Right lobe of liver (tissue), 6 donors: ENCODE data around the gene CNIH3. TPM values are rescaled to one million over a fixed set of nuclear protein-coding genes. Genes with fewer than 3 reads are reported as not detected.
A peak's percentile ranks its signal among the peaks of the same experiment; 100 is the strongest.

Experiments
- ATAC-seq, 4 donors: fragments of 200-7000 bp; cut with Tn5 transposase; one replicate each; pipeline ENCODE4 v1.9.1; 2020; ENCODE audit warnings: mild to moderate bottlenecking in 4 of 4, moderate library complexity in 4 of 4
- DNase-seq, 3 donors: peaks; one replicate each; pipeline ENCODE4 v3.0.0-alpha.2; 2020
- H3K27ac ChIP-seq, 3 donors: fragments of 200-600 bp; one replicate each; pipeline ENCODE4 v1.8.0; 2022
- H3K27me3 ChIP-seq, 2 donors: fragments of 200-600 bp; one replicate each; pipeline ENCODE4 v1.8.0; 2022
- H3K36me3 ChIP-seq, 4 donors: fragments of 200-600 bp; sonication (generic) in 1 of 4; one replicate each; pipeline versions ENCODE4 v1.5.1 to v1.8.0; 2017 to 2022; ENCODE audit warnings: control low read depth in 1 of 4
- H3K4me1 ChIP-seq, 4 donors: fragments of 200-600 bp; sonication (generic) in 1 of 4; one replicate each; pipeline versions ENCODE4 v1.5.1 to v1.8.0; 2017 to 2022; ENCODE audit warnings: control low read depth in 1 of 4
- H3K4me3 ChIP-seq, 3 donors: fragments of 200-600 bp; one replicate each; pipeline ENCODE4 v1.8.0; 2022
- H3K9me3 ChIP-seq, 4 donors: fragments of 200-600 bp; sonication (generic) in 1 of 4; one replicate each; pipeline versions ENCODE4 v1.5.1 to v1.8.0; 2017 to 2022; ENCODE audit warnings: control low read depth in 1 of 4
- POLR2A ChIP-seq: fragments of 450-650 bp; IDR thresholded peaks from one replicate; pipeline ENCODE4 v1.6.1; 2017; ENCODE audit warnings: antibody characterized with exemption, mild to moderate bottlenecking
- WGBS: methylation state at CpG from one replicate; pipeline ENCODE4 v1.1.6; 2018; ENCODE audit warnings: low coverage, low lambda C conversion rate; ENCODE audit not compliant: insufficient coverage; ENCODE audit errors: missing lambda C conversion rate; 5-methylcytosine and 5-hydroxymethylcytosine counted together
- intact Hi-C, 2 donors: fragments of 100-400 bp; cut with DNase I; formaldehyde crosslinking; loops; one replicate each; pipeline versions ENCODE4 v1.11.2 to v1.14.1; 2022
- total RNA-seq, 6 experiments: library from RNA; depleted of rRNA in 2 of 6; stranded (reverse); fragments of >200 nt in 2 of 6; fragmentation: NEBNext Ultra II Directional in 3 of 6; extraction: Animal tissue kit (Norgen Biotek cat#: 25700) in 3 of 6; gene quantifications; one replicate each; pipeline versions ENCODE4 v1.1.0 to v1.2.4, GENCODE V29; 2016 to 2023
- TF ChIP-seq, protein P1 (sequence below), 4 donors: fragments of 200-600 bp in 3 of 4; fragments of 450-650 bp in 1 of 4; IDR thresholded peaks; one replicate each; pipeline versions ENCODE4 v1.5.1 to v1.8.0; 2016 to 2022; ENCODE audit warnings: antibody characterized with exemption in 4 of 4, mild to moderate bottlenecking in 2 of 4
- donor health status: DM: no; HTN: yes; CAD: no.
- donor health status: DM: no; HTN: no; CAD: no.
- donor health status: DM: no; HTN: no; CAD: no.
- donor health status: DM: no; HTN: yes; CAD: no.
- donor health status: DM: no; HTN: yes; CAD: no.

The CNIH3 gene
- total RNA-seq, 6 experiments from 2014 or later, result 0.12 to 1.6 (median 0.55) TPM

DNA sequence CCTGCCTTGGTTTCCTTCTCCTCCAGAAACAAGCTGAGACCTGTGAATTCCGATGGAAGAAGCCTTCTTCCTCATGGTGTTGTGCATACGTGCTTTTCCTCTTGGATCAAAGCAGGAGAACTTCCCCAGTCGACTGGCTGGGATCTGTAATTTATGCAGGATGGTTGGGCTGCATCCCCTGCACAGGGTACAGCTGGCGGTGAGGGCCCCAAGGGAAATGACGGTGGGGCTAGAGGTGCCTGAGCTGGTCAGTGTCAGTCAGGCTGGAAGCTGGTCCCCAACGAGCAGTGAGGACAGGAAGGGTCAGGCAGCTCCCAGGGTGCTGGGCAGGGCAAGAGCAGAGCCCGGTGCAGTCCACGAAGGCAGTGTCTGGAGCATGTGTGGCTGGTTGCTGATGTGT, 106.7 kb downstream of the CNIH3 start:
- TF ChIP-seq POLR2A, result no peak
- WGBS, result 74% methylated on average over 3 of the region's 8 CpGs
- no peaks in the 10 kb centered on the region for H3K27me3 ChIP-seq
- H3K9me3 ChIP-seq, result no peaks in the 10 kb centered on the region
- DNase-seq, result no peak
- no peaks in the 10 kb centered on the region for H3K36me3 ChIP-seq
- H3K4me1 ChIP-seq, result no peaks in the 10 kb centered on the region
- intact Hi-C loops, result no loop called here
- peak in 1 of 4 donors; percentile 16 for ATAC-seq
- H3K27ac ChIP-seq, result no peak overlapping the region
- H3K4me3 ChIP-seq, result no peak overlapping the region

DNA sequence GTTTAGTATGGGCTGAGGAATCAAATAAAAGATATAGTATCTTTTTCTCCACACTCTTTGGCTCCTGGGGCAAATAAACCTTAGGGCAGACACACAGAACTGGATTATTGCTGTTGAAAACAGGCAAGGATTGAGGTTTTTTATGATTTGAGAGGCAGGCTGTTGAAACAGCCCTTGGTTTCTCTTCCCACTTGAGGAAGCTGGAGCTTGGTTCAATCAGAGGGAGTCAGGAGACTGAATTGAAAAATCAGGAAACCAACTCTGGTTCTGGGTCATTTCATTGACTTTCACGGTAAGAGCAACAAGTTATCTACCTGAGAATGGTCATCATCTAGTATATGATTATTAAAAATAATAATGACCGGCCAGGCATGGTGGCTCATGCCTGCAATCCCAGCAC, 108.4 kb downstream of the CNIH3 start:
- no peak overlapping the region for H3K4me3 ChIP-seq
- intact Hi-C loops, result no loop called here
- no peaks in the 10 kb centered on the region for H3K27me3 ChIP-seq
- H3K9me3 ChIP-seq, result no peaks in the 10 kb centered on the region
- DNase-seq (no peak), ATAC-seq (no peak)
- no peaks in the 10 kb centered on the region for H3K36me3 ChIP-seq
- WGBS, result 60% methylated on average over 1 of the region's 2 CpGs
- TF ChIP-seq POLR2A, result no peak
- TF ChIP-seq, protein P1, sequence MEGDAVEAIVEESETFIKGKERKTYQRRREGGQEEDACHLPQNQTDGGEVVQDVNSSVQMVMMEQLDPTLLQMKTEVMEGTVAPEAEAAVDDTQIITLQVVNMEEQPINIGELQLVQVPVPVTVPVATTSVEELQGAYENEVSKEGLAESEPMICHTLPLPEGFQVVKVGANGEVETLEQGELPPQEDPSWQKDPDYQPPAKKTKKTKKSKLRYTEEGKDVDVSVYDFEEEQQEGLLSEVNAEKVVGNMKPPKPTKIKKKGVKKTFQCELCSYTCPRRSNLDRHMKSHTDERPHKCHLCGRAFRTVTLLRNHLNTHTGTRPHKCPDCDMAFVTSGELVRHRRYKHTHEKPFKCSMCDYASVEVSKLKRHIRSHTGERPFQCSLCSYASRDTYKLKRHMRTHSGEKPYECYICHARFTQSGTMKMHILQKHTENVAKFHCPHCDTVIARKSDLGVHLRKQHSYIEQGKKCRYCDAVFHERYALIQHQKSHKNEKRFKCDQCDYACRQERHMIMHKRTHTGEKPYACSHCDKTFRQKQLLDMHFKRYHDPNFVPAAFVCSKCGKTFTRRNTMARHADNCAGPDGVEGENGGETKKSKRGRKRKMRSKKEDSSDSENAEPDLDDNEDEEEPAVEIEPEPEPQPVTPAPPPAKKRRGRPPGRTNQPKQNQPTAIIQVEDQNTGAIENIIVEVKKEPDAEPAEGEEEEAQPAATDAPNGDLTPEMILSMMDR (IDR thresholded peaks at IDR 0.05), result no peak
- H3K4me1 ChIP-seq, result no peaks in the 10 kb centered on the region
- no peak overlapping the region for H3K27ac ChIP-seq

DNA sequence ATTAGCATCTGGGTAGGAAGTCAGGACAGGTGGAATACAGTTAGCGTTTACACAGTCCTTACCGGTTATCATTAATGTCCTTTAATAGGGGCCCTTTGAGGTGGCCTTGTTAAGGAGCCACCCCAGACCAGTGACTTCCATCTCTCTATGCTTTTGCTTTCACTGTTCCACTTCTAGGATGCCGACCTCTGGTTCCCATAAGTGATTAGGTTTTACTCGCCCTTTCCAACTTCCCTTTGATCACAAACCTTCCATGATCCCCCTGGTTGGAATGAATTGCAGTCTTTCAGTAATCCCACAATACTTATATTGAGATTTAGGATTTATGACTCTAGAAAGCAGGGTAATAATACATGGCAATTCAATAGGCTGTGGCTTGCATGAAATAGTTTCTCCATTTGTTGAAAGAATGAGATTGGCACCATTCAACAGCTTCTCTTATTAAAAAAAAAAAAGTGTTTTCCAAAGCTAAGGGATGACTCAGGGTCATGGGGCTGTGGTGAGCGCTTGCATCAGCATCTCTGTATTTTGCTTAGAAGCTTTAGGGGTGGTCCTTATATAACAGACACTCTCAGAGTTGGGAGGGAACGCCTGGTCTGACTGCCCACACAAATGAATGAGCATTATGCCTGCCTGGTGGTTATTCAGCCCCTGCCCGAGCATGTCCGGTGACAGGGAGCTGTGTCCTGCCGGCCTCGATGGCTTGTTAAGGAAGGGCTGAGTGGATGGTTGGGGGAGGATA, 110.5 kb downstream of the CNIH3 start:
- TF ChIP-seq POLR2A, result no peak
- TF ChIP-seq, protein P1 (IDR thresholded peaks at IDR 0.05), result no peak
- DNase-seq, result no peak
- intact Hi-C loops, result no loop called here
- Histone ChIP-seq H3K36me3 (no peaks in the 10 kb centered on the region), H3K27ac (no peak overlapping the region), H3K9me3 (no peaks in the 10 kb centered on the region), H3K4me3 (no peak overlapping the region), H3K4me1 (peaks cover 0 to 9% (median 3%) of the 10 kb centered on the region in 4 donors), H3K27me3 (no peaks in the 10 kb centered on the region)
- peak in 1 of 4 donors; percentile 24 for ATAC-seq
- WGBS, result 85% methylated on average over 8 of the region's 10 CpGs

DNA sequence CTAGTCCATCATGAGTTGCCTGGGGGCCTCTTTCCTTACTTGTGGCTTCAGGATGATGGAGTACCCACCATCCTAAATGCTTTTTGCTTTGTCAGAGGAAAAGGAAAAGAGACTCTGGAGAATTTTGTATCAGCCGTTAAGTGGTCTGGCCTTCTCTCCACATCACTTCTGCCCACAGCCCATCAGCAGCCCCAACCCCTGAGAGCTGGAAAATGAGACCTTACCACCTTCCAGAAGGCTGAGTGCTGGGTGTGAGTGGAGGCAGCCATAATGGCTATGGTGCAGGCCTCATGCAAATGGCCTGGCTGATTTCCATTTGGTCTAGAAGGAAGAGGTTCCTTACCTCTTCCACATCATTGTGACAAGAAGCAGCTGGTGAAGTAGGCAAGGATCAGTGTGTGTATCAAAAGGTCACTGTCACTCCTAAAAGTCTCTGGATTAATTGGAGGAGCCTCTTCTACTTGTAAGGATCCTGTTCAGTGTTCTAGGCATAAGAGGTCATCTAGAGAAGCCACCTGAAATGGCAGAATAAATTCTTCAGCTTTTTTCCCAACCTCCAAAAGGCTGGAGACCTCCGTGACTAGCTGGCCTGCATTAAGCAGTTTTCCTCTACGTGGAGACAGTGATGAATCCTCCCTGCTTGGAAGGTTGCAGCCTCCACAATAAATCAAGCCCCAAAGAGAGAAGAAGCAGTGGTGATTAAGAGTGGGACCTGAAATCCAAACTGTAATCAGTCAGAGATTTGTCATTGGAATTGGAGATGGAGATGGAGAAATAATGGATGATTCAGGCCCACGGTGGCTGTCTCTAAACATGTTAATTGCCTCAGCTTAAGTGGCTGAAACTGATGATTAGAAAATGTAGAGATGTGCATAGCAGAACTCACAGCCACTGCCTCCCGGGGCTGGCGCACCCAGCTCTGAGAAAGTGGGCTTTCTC, 111.5 kb downstream of the CNIH3 start:
- Histone ChIP-seq H3K4me3 (no peak overlapping the region), H3K9me3 (no peaks in the 10 kb centered on the region), H3K27ac (no peak overlapping the region), H3K27me3 (no peaks in the 10 kb centered on the region), H3K4me1 (peaks cover 0 to 18% (median 7%) of the 10 kb centered on the region in 4 donors), H3K36me3 (no peaks in the 10 kb centered on the region)
- DNase-seq, result no peak
- 86% methylated on average over 6 of the region's 6 CpGs for WGBS
- intact Hi-C loops, result no loop called here
- no peak for ATAC-seq
- TF ChIP-seq, protein P1 (IDR thresholded peaks at IDR 0.05), result no peak
- no peak for TF ChIP-seq POLR2A

DNA sequence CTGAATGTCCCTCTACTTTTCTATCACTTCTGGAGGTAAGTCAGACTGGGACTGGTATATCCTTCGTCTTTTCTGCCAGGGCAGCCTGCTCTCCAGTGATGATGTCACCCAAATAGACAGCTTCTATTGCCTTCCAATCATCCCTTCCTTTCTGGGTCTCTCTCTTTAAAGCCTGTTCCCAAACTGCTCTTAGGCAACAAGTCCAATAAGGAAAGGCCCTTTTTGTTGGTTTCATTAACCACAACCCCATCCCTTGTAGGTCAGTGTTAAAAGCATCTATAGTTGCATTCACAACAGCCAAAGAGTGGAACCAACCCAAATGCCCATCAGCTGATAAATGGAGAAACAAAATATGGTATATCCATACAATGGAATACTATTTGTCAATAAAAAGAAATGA, 114.4 kb downstream of the CNIH3 start:
- TF ChIP-seq, protein P1 (IDR thresholded peaks at IDR 0.05), result no peak
- TF ChIP-seq POLR2A, result no peak
- no peaks in the 10 kb centered on the region for H3K9me3 ChIP-seq
- no peak overlapping the region for H3K4me3 ChIP-seq
- no peaks in the 10 kb centered on the region for H3K36me3 ChIP-seq
- no peaks in the 10 kb centered on the region for H3K27me3 ChIP-seq
- WGBS, result no CpG with 5 or more reads among the region's 1 CpG
- no peak overlapping the region for H3K27ac ChIP-seq
- ATAC-seq (peak in 1 of 4 donors; percentile 2), DNase-seq (no peak)
- intact Hi-C loops, result no loop called here
- peaks cover 0 to 31% (median 14%) of the 10 kb centered on the region in 4 donors for H3K4me1 ChIP-seq
